SK-N-SH treated with all-trans-retinoic acid at 6 μM for 48 hours (cell line): Measurements from ENCODE around the gene SCML2.

Experiments
- ATAC-seq: fragments of 200-7000 bp; cut with Tn5 transposase; 3 replicates; pipeline ENCODE4 v1.9.1; 2020; ENCODE audit warnings: mild to moderate bottlenecking, moderate library complexity
- ARNTL ChIP-seq: fragments of 450-650 bp; formaldehyde crosslinking; IDR thresholded peaks from 2 replicates; pipeline ENCODE4 v1.5.0; 2020; ENCODE audit warnings: low read depth, mild to moderate bottlenecking, moderate library complexity, borderline replicate concordance
- BACH2 ChIP-seq: fragments of 250-450 bp; sonication (Bioruptor Pico); IDR thresholded peaks from 2 replicates; pipeline ENCODE4 v1.9.0; 2021; ENCODE audit warnings: mild to moderate bottlenecking, borderline replicate concordance
- CSDC2 ChIP-seq: fragments of 250-450 bp; sonication (Bioruptor Pico); IDR thresholded peaks from 2 replicates; pipeline ENCODE4 v1.5.0; 2020; ENCODE audit warnings: mild to moderate bottlenecking, moderate library complexity
- CSRNP3 ChIP-seq: fragments of 250-450 bp; sonication (Bioruptor Pico); IDR thresholded peaks from 2 replicates; pipeline ENCODE4 v1.5.1; 2021; ENCODE audit warnings: mild to moderate bottlenecking, moderate library complexity
- ESRRG ChIP-seq: fragments of 250-450 bp; sonication (Bioruptor Pico); IDR thresholded peaks from 2 replicates; pipeline ENCODE4 v1.6.1; 2021; ENCODE audit warnings: mild to moderate bottlenecking
- GLIS3 ChIP-seq: fragments of 250-450 bp; sonication (Bioruptor Pico); IDR thresholded peaks from 2 replicates; pipeline ENCODE4 v1.5.0; 2020; ENCODE audit warnings: mild to moderate bottlenecking, moderate library complexity
- ISL1 ChIP-seq: fragments of 250-450 bp; sonication (Bioruptor Pico); IDR thresholded peaks from 2 replicates; pipeline ENCODE4 v2.1.2; 2022; ENCODE audit warnings: mild to moderate bottlenecking, moderate library complexity
- OSR1 ChIP-seq: fragments of 250-450 bp; sonication (Bioruptor Pico); IDR thresholded peaks from 2 replicates; pipeline ENCODE4 v1.8.0; 2022; ENCODE audit warnings: moderate library complexity, mild to moderate bottlenecking, inconsistent platforms
- PPARA ChIP-seq: fragments of 250-450 bp; sonication (Bioruptor Pico); IDR thresholded peaks from 2 replicates; pipeline ENCODE4 v1.5.0; 2020; ENCODE audit warnings: mild to moderate bottlenecking, borderline replicate concordance
- RARB ChIP-seq: fragments of 250-450 bp; sonication (Bioruptor Pico); IDR thresholded peaks from 2 replicates; pipeline ENCODE4 v1.8.0; 2021; ENCODE audit warnings: mild to moderate bottlenecking, moderate library complexity
- SNAI2 ChIP-seq: fragments of 250-450 bp; sonication (Bioruptor Pico); IDR thresholded peaks from 2 replicates; pipeline ENCODE4 v1.5.0; 2020; ENCODE audit warnings: mild to moderate bottlenecking, moderate library complexity
- TCF4 ChIP-seq: fragments of 250-450 bp; sonication (Bioruptor Pico); IDR thresholded peaks from 2 replicates; pipeline ENCODE4 v1.8.0; 2021; ENCODE audit warnings: mild to moderate bottlenecking, moderate library complexity, borderline replicate concordance
- TOX ChIP-seq: fragments of 250-450 bp; sonication (Bioruptor Pico); IDR thresholded peaks from 2 replicates; pipeline ENCODE4 v1.8.0; 2021; ENCODE audit warnings: mild to moderate bottlenecking, moderate library complexity, borderline replicate concordance
- TSHZ2 ChIP-seq: fragments of 250-450 bp; sonication (Bioruptor Pico); IDR thresholded peaks from 2 replicates; pipeline ENCODE4 v1.5.0; 2020; ENCODE audit warnings: mild to moderate bottlenecking, moderate library complexity
- ZFP30 ChIP-seq: fragments of 450-650 bp; formaldehyde crosslinking; IDR thresholded peaks from 2 replicates; pipeline ENCODE4 v1.5.0; 2022; ENCODE audit warnings: mild to moderate bottlenecking, moderate library complexity
- ZNF565 ChIP-seq: fragments of 450-650 bp; formaldehyde crosslinking; conservative IDR thresholded peaks from 2 replicates; pipeline ENCODE4 v1.5.0; 2020; ENCODE audit warnings: low read depth, mild to moderate bottlenecking, moderate library complexity
- ZNF70 ChIP-seq: fragments of 450-650 bp; formaldehyde crosslinking; IDR thresholded peaks from 2 replicates; pipeline ENCODE4 v1.5.0; 2020; ENCODE audit warnings: mild to moderate bottlenecking, moderate library complexity
- ZNF8 ChIP-seq: fragments of 450-650 bp; formaldehyde crosslinking; IDR thresholded peaks from 2 replicates; pipeline ENCODE4 v1.5.0; 2020; ENCODE audit warnings: mild to moderate bottlenecking, moderate library complexity
- TF ChIP-seq, protein P1 (sequence below): fragments of 250-450 bp; sonication (Bioruptor Pico); IDR thresholded peaks from 2 replicates; pipeline ENCODE4 v1.8.0; 2021; ENCODE audit warnings: low read depth, mild to moderate bottlenecking, moderate library complexity, borderline replicate concordance

Gene SCML2

GRCh38 chrX:18290200-18290599, 64.3 kb downstream of the SCML2 start:
- ATAC-seq, result no peak
- TF ChIP-seq, protein P1, sequence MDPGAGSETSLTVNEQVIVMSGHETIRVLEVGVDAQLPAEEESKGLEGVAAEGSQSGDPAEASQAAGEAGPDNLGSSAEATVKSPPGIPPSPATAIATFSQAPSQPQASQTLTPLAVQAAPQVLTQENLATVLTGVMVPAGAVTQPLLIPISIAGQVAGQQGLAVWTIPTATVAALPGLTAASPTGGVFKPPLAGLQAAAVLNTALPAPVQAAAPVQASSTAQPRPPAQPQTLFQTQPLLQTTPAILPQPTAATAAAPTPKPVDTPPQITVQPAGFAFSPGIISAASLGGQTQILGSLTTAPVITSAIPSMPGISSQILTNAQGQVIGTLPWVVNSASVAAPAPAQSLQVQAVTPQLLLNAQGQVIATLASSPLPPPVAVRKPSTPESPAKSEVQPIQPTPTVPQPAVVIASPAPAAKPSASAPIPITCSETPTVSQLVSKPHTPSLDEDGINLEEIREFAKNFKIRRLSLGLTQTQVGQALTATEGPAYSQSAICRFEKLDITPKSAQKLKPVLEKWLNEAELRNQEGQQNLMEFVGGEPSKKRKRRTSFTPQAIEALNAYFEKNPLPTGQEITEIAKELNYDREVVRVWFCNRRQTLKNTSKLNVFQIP (CRISPR knock-in tag), result no peak

GRCh38 chrX:18288716-18289115, 65.8 kb downstream of the SCML2 start:
- TF ChIP-seq PPARA (CRISPR knock-in tag) (no peak), CSRNP3 (no peak), ZNF8 (CRISPR knock-in tag) (no peak), TSHZ2 (CRISPR knock-in tag) (no peak), ZNF565 (CRISPR knock-in tag) (no peak), ARNTL (no peak), ESRRG (no peak), TOX (no peak)
- no peak for ATAC-seq

DNA sequence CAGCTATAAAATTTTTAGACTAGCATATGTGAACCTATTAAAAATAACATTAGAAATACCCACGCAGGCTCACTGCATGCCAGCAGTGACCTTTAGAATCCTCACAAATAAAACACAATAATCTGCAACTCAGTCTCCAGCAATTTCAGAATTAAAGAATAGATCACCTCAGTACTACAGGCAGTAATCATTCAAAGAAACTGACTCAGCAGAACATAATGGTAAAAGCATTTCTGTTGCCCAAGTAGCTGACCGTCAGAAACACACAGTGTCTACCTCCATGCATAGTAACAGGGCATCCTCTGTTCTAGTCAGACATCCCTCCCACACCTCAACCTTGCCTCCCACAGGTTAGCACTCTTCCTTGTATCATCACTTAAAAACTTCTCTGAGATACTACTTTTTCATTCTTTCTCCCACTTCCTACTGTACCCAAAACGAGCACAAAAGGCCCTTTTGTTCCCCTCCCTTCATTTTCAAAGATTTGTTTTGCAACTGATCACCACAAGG, 68.1 kb downstream of the SCML2 start:
- ATAC-seq, result no peak

GRCh38 chrX:18278449-18278848, 76.0 kb downstream of the SCML2 start:
- ATAC-seq, result no peak
- TF ChIP-seq ARNTL (no peak), TOX (no peak), RARB (CRISPR knock-in tag) (no peak), PPARA (CRISPR knock-in tag) (no peak), GLIS3 (CRISPR knock-in tag) (no peak), ZNF8 (CRISPR knock-in tag) (no peak), CSDC2 (no peak), OSR1 (no peak), ZNF70 (CRISPR knock-in tag) (no peak), SNAI2 (CRISPR knock-in tag) (no peak), CSRNP3 (no peak), ISL1 (CRISPR knock-in tag) (no peak), ZFP30 (no peak)
- TF ChIP-seq, protein P1 (CRISPR knock-in tag), result no peak

More for the DNA sequence above, 68.1 kb downstream of the SCML2 start:
- TF ChIP-seq PPARA (CRISPR knock-in tag) (no peak), RARB (CRISPR knock-in tag) (no peak), TCF4 (no peak), TSHZ2 (CRISPR knock-in tag) (no peak), OSR1 (no peak), BACH2 (CRISPR knock-in tag) (no peak), GLIS3 (CRISPR knock-in tag) (no peak), CSDC2 (no peak)
- TF ChIP-seq, all 23 proteins: peak for 0
